WTC11 (cell line): ENCODE data around the gene OR4B1. TPM values are rescaled to one million over a fixed set of nuclear protein-coding genes. Genes with fewer than 3 reads are reported as not detected.
A peak's percentile ranks its signal among the peaks of the same experiment; 100 is the strongest.

Experiments used
- ATAC-seq: fragments of 200-7000 bp; cut with Tn5 transposase; 2 replicates; pipeline ENCODE4 v1.10.0; 2021; ENCODE audit warnings: mild to moderate bottlenecking, moderate library complexity
- CTCF ChIA-PET: fragments of 300-600 bp; sonication (Branson Sonifier 250); formaldehyde crosslinking; loops from one replicate; lab custom pipeline; 2021; ENCODE audit warnings: antibody characterized with exemption; lab: Charles Lee
- POLR2A ChIA-PET: fragments of 350-600 bp; sonication (Branson Sonifier 250); formaldehyde crosslinking; loops from one replicate; lab custom pipeline; 2021; ENCODE audit warnings: antibody characterized with exemption; lab: Charles Lee
- DNase-seq: peaks from one replicate; pipeline ENCODE4 v3.0.0; 2021; ENCODE audit warnings: low spot score
- H3K27ac Mint-ChIP-seq: 2 replicates; pipeline ENCODE4 v1.8.0; 2021; ENCODE audit warnings: mixed read lengths
- H3K27me3 Mint-ChIP-seq: 2 replicates; pipeline ENCODE4 v1.8.0; 2021; ENCODE audit warnings: low read depth, mild to moderate bottlenecking, moderate library complexity, mixed read lengths
- H3K36me3 Mint-ChIP-seq: 2 replicates; pipeline ENCODE4 v1.8.0; 2021; ENCODE audit warnings: mixed read lengths
- H3K4me1 Mint-ChIP-seq: 2 replicates; pipeline ENCODE4 v1.8.0; 2022; ENCODE audit warnings: mixed read lengths
- H3K4me3 Mint-ChIP-seq: 2 replicates; pipeline ENCODE4 v1.8.0; 2021; ENCODE audit warnings: mild to moderate bottlenecking, moderate library complexity, mixed read lengths
- H3K9me3 Mint-ChIP-seq: 2 replicates; pipeline ENCODE4 v1.8.0; 2021; ENCODE audit warnings: mixed read lengths
- CBFB ChIP-seq: sonication (generic); formaldehyde crosslinking; IDR thresholded peaks from 2 replicates; pipeline ENCODE4 v1.8.1; 2022; ENCODE audit warnings: mild to moderate bottlenecking, low read depth, missing genetic modification reagents
- CREB1 ChIP-seq: sonication (generic); formaldehyde crosslinking; IDR thresholded peaks from 2 replicates; pipeline ENCODE4 v1.8.0; 2023; ENCODE audit warnings: mild to moderate bottlenecking, missing genetic modification reagents
- FOXJ3 ChIP-seq: sonication (generic); formaldehyde crosslinking; IDR thresholded peaks from 2 replicates; pipeline ENCODE4 v1.9.0; 2021; ENCODE audit warnings: missing genetic modification reagents, mild to moderate bottlenecking, borderline replicate concordance
- FOXP1 ChIP-seq: sonication (generic); formaldehyde crosslinking; IDR thresholded peaks from 2 replicates; pipeline ENCODE4 v1.8.0; 2022; ENCODE audit warnings: missing genetic modification reagents, mild to moderate bottlenecking, moderate library complexity, borderline replicate concordance
- NR1H2 ChIP-seq: sonication (generic); formaldehyde crosslinking; IDR thresholded peaks from 2 replicates; pipeline ENCODE4 v1.9.0; 2021; ENCODE audit warnings: mild to moderate bottlenecking, moderate library complexity, missing genetic modification reagents
- NR2C2 ChIP-seq: sonication (generic); formaldehyde crosslinking; IDR thresholded peaks from 2 replicates; pipeline ENCODE4 v1.8.0; 2022; ENCODE audit warnings: mild to moderate bottlenecking, missing genetic modification reagents
- PRRX2 ChIP-seq: fragments of 250-450 bp; sonication (Bioruptor Pico); IDR thresholded peaks from 2 replicates; pipeline ENCODE4 v1.8.0; 2021; ENCODE audit warnings: mild to moderate bottlenecking
- RORB ChIP-seq: fragments of 250-450 bp; sonication (Bioruptor Pico); IDR thresholded peaks from 2 replicates; pipeline ENCODE4 v1.9.0; 2021; ENCODE audit warnings: mild to moderate bottlenecking
- SMAD3 ChIP-seq: sonication (generic); formaldehyde crosslinking; IDR thresholded peaks from 2 replicates; pipeline ENCODE4 v1.8.0; 2022; ENCODE audit warnings: missing genetic modification reagents, mild to moderate bottlenecking, borderline replicate concordance
- SOX15 ChIP-seq: fragments of 250-450 bp; sonication (Bioruptor Pico); IDR thresholded peaks from 2 replicates; pipeline ENCODE4 v1.9.0; 2021; ENCODE audit warnings: mild to moderate bottlenecking
- ZBTB21 ChIP-seq: sonication (generic); formaldehyde crosslinking; IDR thresholded peaks from 2 replicates; pipeline ENCODE4 v1.8.1; 2023; ENCODE audit warnings: mild to moderate bottlenecking, missing genetic modification reagents, borderline replicate concordance
- ZNF121 ChIP-seq: sonication (generic); formaldehyde crosslinking; IDR thresholded peaks from 2 replicates; pipeline ENCODE4 v1.8.0; 2023; ENCODE audit warnings: missing genetic modification reagents
- ZNF416 ChIP-seq: fragments of 250-450 bp; sonication (Bioruptor Pico); IDR thresholded peaks from 2 replicates; pipeline ENCODE4 v1.9.0; 2021; ENCODE audit warnings: mild to moderate bottlenecking, inconsistent platforms
- ZNF671 ChIP-seq: fragments of 250-450 bp; sonication (Bioruptor Pico); IDR thresholded peaks from 2 replicates; pipeline ENCODE4 v1.8.0; 2021; ENCODE audit warnings: mild to moderate bottlenecking
- total RNA-seq: library from RNA; stranded (reverse); gene quantifications from 3 replicates; pipeline ENCODE4 v1.2.3, GENCODE V29; 2021
- TF ChIP-seq, protein P1 (sequence below): sonication (generic); formaldehyde crosslinking; conservative IDR thresholded peaks from 2 replicates; pipeline ENCODE4 v1.8.1; 2022; ENCODE audit warnings: mild to moderate bottlenecking, missing genetic modification reagents
- TF ChIP-seq, protein P2 (sequence below): sonication (generic); formaldehyde crosslinking; IDR thresholded peaks from 2 replicates; pipeline ENCODE4 v1.8.1; 2022; ENCODE audit warnings: missing genetic modification reagents, borderline replicate concordance
- TF ChIP-seq, protein P3 (sequence below): fragments of 200-600 bp; IDR thresholded peaks from 2 replicates; pipeline ENCODE4 v1.8.0; 2022; ENCODE audit warnings: antibody characterized with exemption

Gene OR4B1
- total RNA-seq, 1 experiment from 2014 or later: not detected

DNA sequence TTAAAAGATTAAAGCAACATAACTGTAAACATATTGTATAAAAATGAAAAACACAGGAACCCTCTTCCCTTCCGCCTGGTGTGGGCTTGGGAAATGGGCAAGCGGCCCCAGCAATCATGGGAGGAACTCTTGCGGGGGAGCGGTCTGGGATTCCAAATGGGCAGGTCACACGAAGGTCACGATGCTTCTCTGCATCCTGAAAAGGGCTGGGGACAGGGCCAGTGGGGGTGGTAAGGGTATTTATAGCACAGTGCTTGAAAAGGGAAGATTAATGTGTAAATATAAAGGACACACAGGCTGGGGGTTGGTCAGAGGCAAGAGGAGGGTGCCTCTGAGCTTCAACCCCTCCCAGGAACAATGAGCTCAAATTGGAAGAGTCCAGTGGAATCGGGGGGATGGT, 46.9 kb upstream of the OR4B1 start (continued):
- TF ChIP-seq RORB (CRISPR knock-in tag) (no peak), CBFB (CRISPR knock-in tag) (no peak)

DNA sequence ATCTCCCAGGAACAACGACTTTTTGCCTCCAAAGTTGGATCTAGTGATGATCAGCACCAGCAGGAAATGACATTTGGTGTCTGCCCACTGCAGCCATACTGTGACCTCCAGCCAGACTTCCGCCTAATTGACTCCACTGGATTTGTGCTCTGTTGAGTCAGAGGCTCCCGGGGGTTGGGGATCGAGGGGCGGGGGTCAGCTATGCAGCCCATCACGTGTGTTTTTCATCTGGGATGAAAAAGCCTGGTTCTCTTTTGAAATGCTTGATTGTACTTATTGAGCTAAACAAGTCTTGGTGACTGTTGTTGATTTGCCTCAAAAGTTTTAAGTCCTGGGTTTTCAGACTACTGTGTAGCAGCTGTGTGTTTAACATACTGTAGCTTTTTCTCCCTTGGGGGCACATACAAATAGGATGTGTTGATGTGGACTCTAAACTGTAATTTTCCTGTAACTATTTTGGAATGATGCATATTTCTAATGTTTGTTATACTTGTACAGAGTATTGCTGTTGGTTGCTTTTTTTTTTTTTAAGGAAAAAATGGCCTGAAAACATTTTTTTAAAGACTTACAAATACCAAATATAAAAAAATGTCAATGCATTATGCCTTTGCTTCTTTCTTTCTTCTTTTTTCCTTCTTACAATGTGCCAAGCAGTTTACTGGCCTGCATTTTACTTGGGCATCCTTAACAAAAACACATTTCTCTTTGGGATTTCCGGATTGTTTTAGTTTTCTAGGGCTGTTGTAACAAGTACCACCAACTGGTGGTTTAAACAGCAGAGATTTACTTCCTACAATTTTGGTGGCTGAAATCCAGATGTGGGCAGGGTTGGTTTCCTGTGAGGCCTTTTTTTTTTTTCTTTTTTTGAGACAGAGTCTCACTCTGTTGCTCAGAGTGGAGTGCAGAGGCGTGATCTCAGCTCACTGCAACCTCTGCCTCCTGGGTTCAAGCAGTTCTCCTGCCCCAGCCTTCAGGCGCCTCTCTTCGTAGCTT, 46.1 kb upstream of the OR4B1 start:
- no peak for ATAC-seq
- no peaks in the 10 kb centered on the region for H3K27me3 Mint-ChIP-seq
- peaks cover 5% of the 10 kb centered on the region; the same call in 1 of the 2 replicates for H3K36me3 Mint-ChIP-seq
- no peak for DNase-seq
- H3K4me3 Mint-ChIP-seq: no peak overlapping the region
- ChIA-PET CTCF (no interaction called here), POLR2A (interaction anchor here (0.6 kb wide), 1 partner anchor 35 kb away, joined by 7 read pairs; no protein-coding TSS in a partner anchor)
- H3K9me3 Mint-ChIP-seq: peaks cover 4% of the 10 kb centered on the region
- TF ChIP-seq NR1H2 (CRISPR knock-in tag) (no peak), ZBTB21 (no peak), ZNF121 (CRISPR knock-in tag) (no peak), ZNF416 (CRISPR knock-in tag) (no peak), FOXJ3 (CRISPR knock-in tag) (no peak), PRRX2 (no peak), CREB1 (CRISPR knock-in tag) (no peak), ZNF671 (CRISPR knock-in tag) (no peak), FOXP1 (no peak), SMAD3 (CRISPR knock-in tag) (no peak), SOX15 (CRISPR knock-in tag) (no peak), NR2C2 (CRISPR knock-in tag) (no peak)
- TF ChIP-seq, protein P1, sequence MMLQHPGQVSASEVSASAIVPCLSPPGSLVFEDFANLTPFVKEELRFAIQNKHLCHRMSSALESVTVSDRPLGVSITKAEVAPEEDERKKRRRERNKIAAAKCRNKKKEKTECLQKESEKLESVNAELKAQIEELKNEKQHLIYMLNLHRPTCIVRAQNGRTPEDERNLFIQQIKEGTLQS (CRISPR knock-in tag): no peak
- TF ChIP-seq, protein P2, sequence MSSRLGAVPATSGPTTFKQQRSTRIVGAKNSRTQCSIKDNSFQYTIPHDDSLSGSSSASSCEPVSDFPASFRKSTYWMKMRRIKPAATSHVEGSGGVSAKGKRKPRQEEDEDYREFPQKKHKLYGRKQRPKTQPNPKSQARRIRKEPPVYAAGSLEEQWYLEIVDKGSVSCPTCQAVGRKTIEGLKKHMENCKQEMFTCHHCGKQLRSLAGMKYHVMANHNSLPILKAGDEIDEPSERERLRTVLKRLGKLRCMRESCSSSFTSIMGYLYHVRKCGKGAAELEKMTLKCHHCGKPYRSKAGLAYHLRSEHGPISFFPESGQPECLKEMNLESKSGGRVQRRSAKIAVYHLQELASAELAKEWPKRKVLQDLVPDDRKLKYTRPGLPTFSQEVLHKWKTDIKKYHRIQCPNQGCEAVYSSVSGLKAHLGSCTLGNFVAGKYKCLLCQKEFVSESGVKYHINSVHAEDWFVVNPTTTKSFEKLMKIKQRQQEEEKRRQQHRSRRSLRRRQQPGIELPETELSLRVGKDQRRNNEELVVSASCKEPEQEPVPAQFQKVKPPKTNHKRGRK (CRISPR knock-in tag): no peak
- no peak overlapping the region for H3K27ac Mint-ChIP-seq
- no peaks in the 10 kb centered on the region for H3K4me1 Mint-ChIP-seq

DNA sequence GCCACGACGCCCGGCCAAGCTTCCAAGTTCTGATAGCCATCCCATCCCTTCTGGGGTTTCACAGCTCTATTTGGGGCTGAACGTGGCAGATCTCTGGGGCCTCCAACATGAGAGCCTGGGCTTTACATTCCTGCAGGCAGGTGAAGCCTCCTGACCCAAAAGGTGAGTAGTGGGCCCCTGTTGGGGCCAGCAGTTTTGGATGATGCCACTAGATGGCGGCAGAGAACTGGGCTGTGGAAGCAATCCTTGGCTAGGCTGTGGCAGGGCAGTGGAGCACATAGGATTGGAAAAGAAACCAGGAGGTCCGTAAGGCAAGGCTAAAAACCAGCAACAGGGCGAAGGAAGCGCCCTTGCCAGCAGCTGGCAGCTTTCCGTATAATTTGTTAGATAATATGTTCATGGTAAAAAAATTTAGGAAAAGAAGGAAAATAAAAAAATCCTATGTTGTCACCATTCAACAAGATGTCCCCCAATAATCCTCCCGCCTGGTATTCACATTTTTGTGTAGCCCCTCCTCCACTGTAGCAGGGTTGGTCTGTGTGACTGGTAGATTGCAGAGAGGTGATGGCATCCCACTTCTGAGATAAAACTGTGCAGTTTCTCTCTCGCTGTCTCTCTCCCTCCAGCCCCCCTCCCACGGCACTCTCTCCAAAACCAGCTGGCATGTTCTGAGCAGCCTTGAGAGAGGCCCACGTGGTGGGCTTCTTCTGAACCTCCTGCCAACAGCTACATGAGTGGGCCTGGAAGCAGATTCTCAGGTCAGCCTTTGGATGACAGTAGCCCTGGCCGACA, 43.6 kb upstream of the OR4B1 start:
- no peak for TF ChIP-seq SOX15 (CRISPR knock-in tag)
- TF ChIP-seq, protein P3, sequence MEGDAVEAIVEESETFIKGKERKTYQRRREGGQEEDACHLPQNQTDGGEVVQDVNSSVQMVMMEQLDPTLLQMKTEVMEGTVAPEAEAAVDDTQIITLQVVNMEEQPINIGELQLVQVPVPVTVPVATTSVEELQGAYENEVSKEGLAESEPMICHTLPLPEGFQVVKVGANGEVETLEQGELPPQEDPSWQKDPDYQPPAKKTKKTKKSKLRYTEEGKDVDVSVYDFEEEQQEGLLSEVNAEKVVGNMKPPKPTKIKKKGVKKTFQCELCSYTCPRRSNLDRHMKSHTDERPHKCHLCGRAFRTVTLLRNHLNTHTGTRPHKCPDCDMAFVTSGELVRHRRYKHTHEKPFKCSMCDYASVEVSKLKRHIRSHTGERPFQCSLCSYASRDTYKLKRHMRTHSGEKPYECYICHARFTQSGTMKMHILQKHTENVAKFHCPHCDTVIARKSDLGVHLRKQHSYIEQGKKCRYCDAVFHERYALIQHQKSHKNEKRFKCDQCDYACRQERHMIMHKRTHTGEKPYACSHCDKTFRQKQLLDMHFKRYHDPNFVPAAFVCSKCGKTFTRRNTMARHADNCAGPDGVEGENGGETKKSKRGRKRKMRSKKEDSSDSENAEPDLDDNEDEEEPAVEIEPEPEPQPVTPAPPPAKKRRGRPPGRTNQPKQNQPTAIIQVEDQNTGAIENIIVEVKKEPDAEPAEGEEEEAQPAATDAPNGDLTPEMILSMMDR: peak; percentile 81
- no peak overlapping the region for H3K27ac Mint-ChIP-seq
- CTCF ChIA-PET: interaction anchor here (1.1 to 1.3 kb wide), 3 partner anchors 56 to 1822 kb away, joined by 3 read pairs; no protein-coding TSS in a partner anchor
- peaks cover 14% of the 10 kb centered on the region for H3K36me3 Mint-ChIP-seq
- no peaks in the 10 kb centered on the region for H3K4me1 Mint-ChIP-seq
- peak; percentile 87 for DNase-seq
- H3K4me3 Mint-ChIP-seq: no peak overlapping the region
- peaks cover 23% of the 10 kb centered on the region for H3K9me3 Mint-ChIP-seq
- POLR2A ChIA-PET: no interaction called here
- peak; percentile 98 for ATAC-seq
- H3K27me3 Mint-ChIP-seq: no peaks in the 10 kb centered on the region
